IPS-15b (cell line): Measurements from ENCODE around the gene PM20D1.
A peak's percentile ranks its signal among the peaks of the same experiment; 100 is the strongest.

Experiments used
- H3K27me3 ChIP-seq: one replicate; pipeline ENCODE4 v1.6.1; 2013; ENCODE audit warnings: low read length; ENCODE audit not compliant: control insufficient read depth, insufficient read depth
- H3K36me3 ChIP-seq: one replicate; pipeline ENCODE4 v1.6.1; 2013; ENCODE audit warnings: low read length; ENCODE audit not compliant: control insufficient read depth, insufficient read depth
- H3K4me1 ChIP-seq: one replicate; pipeline ENCODE4 v1.6.1; 2013; ENCODE audit warnings: mild to moderate bottlenecking, low read length; ENCODE audit not compliant: control insufficient read depth, insufficient read depth
- H3K4me3 ChIP-seq: one replicate; pipeline ENCODE4 v1.5.1; 2013; ENCODE audit warnings: low read depth, low read length
- H3K9ac ChIP-seq: one replicate; pipeline ENCODE4 v1.6.1; 2013; ENCODE audit warnings: low read depth, mild to moderate bottlenecking, low read length
- H3K9me3 ChIP-seq: one replicate; pipeline ENCODE4 v1.6.1; 2013; ENCODE audit warnings: mild to moderate bottlenecking, low read length; ENCODE audit not compliant: control insufficient read depth, insufficient read depth

PM20D1 gene

GRCh38 chr1:205812878-205813754, 36.8 kb downstream of the PM20D1 start, which contains the start of gene SLC41A1:
SLC41A1 (minus strand) TSS chr1:205813198; CDS start chr1:205810441, 2,757 bp downstream.
- Histone ChIP-seq H3K4me3 (peak within 1 kb of the TSS; percentile 86), H3K9ac (peak within 1 kb of the TSS; percentile 88), H3K36me3 (peaks cover 8% of the 10 kb centered on the region), H3K4me1 (peaks cover 16% of the 10 kb centered on the region), H3K9me3 (no peaks in the 10 kb centered on the region), H3K27me3 (peaks cover 12% of the 10 kb centered on the region)

- H3K9ac ChIP-seq: peak overlapping the region; percentile 38
- H3K36me3 ChIP-seq: peaks cover 8% of the 10 kb centered on the region
- H3K27me3 ChIP-seq: peaks cover 12% of the 10 kb centered on the region
- peak overlapping the region; percentile 86 for H3K4me3 ChIP-seq
- H3K4me1 ChIP-seq: peaks cover 16% of the 10 kb centered on the region
- H3K9me3 ChIP-seq: no peaks in the 10 kb centered on the region
Measured at GRCh38 chr1:205812271-205812877, 37.6 kb downstream of the PM20D1 start.

GRCh38 chr1:205811660-205812059, 38.3 kb downstream of the PM20D1 start:
- Histone ChIP-seq H3K4me3 (peak overlapping the region; percentile 86), H3K9me3 (no peaks in the 10 kb centered on the region), H3K36me3 (peaks cover 8% of the 10 kb centered on the region), H3K4me1 (peaks cover 16% of the 10 kb centered on the region), H3K9ac (no peak overlapping the region), H3K27me3 (peaks cover 12% of the 10 kb centered on the region)

GRCh38 chr1:205810448-205811157, 39.3 kb downstream of the PM20D1 start:
- H3K27me3 ChIP-seq: peaks cover 12% of the 10 kb centered on the region
- no peak overlapping the region for H3K4me3 ChIP-seq
- no peaks in the 10 kb centered on the region for H3K9me3 ChIP-seq
- peaks cover 8% of the 10 kb centered on the region for H3K36me3 ChIP-seq
- no peak overlapping the region for H3K9ac ChIP-seq
- H3K4me1 ChIP-seq: peaks cover 16% of the 10 kb centered on the region

GRCh38 chr1:205809942-205810345, 40.0 kb downstream of the PM20D1 start:
- peaks cover 10% of the 10 kb centered on the region for H3K27me3 ChIP-seq
- H3K9me3 ChIP-seq: no peaks in the 10 kb centered on the region
- peaks cover 16% of the 10 kb centered on the region for H3K4me1 ChIP-seq
- H3K4me3 ChIP-seq: no peak overlapping the region
- peaks cover 8% of the 10 kb centered on the region for H3K36me3 ChIP-seq
- no peak overlapping the region for H3K9ac ChIP-seq

- H3K36me3 ChIP-seq: peaks cover 8% of the 10 kb centered on the region
- peaks cover 16% of the 10 kb centered on the region for H3K4me1 ChIP-seq
- H3K4me3 ChIP-seq: no peak overlapping the region
- H3K9me3 ChIP-seq: no peaks in the 10 kb centered on the region
- peaks cover 5% of the 10 kb centered on the region for H3K27me3 ChIP-seq
- no peak overlapping the region for H3K9ac ChIP-seq
Measured at GRCh38 chr1:205809469-205809868, 40.5 kb downstream of the PM20D1 start.

GRCh38 chr1:205805082-205805711, 44.7 kb downstream of the PM20D1 start:
- Histone ChIP-seq H3K27me3 (no peaks in the 10 kb centered on the region), H3K4me3 (no peak overlapping the region), H3K9ac (no peak overlapping the region), H3K36me3 (peaks cover 9% of the 10 kb centered on the region), H3K4me1 (peaks cover 6% of the 10 kb centered on the region), H3K9me3 (no peaks in the 10 kb centered on the region)

GRCh38 chr1:205804605-205805004, 45.3 kb downstream of the PM20D1 start:
- H3K9ac ChIP-seq: no peak overlapping the region

GRCh38 chr1:205803986-205804385, 45.9 kb downstream of the PM20D1 start:
- H3K9ac ChIP-seq: no peak overlapping the region
- H3K4me1 ChIP-seq: no peaks in the 10 kb centered on the region
- H3K4me3 ChIP-seq: no peak overlapping the region
- H3K27me3 ChIP-seq: no peaks in the 10 kb centered on the region
- H3K9me3 ChIP-seq: no peaks in the 10 kb centered on the region
- H3K36me3 ChIP-seq: peaks cover 12% of the 10 kb centered on the region

More at GRCh38 chr1:205804605-205805004, 45.3 kb downstream of the PM20D1 start:
- no peaks in the 10 kb centered on the region for H3K9me3 ChIP-seq
- peaks cover 6% of the 10 kb centered on the region for H3K36me3 ChIP-seq
- H3K4me3 ChIP-seq: no peak overlapping the region
- H3K4me1 ChIP-seq: peaks cover 6% of the 10 kb centered on the region
- no peaks in the 10 kb centered on the region for H3K27me3 ChIP-seq

- no peaks in the 10 kb centered on the region for H3K4me1 ChIP-seq
- peak overlapping the region; percentile 29 for H3K9ac ChIP-seq
- H3K9me3 ChIP-seq: no peaks in the 10 kb centered on the region
- no peak overlapping the region for H3K4me3 ChIP-seq
- H3K36me3 ChIP-seq: peaks cover 29% of the 10 kb centered on the region
- H3K27me3 ChIP-seq: no peaks in the 10 kb centered on the region
Measured at GRCh38 chr1:205802060-205802459, 47.9 kb downstream of the PM20D1 start.

- no peaks in the 10 kb centered on the region for H3K4me1 ChIP-seq
- H3K9ac ChIP-seq: peak overlapping the region; percentile 47
- H3K9me3 ChIP-seq: no peaks in the 10 kb centered on the region
- peaks cover 34% of the 10 kb centered on the region for H3K36me3 ChIP-seq
- no peaks in the 10 kb centered on the region for H3K27me3 ChIP-seq
- no peak overlapping the region for H3K4me3 ChIP-seq
Measured at GRCh38 chr1:205800981-205801703, 48.8 kb downstream of the PM20D1 start.
